Hepatocyte (in vitro differentiated cells): Measurements from ENCODE around the gene ADAMTS12.

Experiments used
- EZH2phosphoT487 ChIP-seq: fragments of 200-600 bp; sonication (generic); IDR thresholded peaks from one replicate; pipeline ENCODE4 v1.6.1; 2018; ENCODE audit warnings: antibody characterized with exemption, mild to moderate bottlenecking, low read depth, moderate library complexity; ENCODE audit not compliant: unreplicated experiment, severe bottlenecking
- TF ChIP-seq, protein P1 (sequence below): fragments of 200-600 bp; sonication (generic); IDR thresholded peaks from 2 replicates; pipeline ENCODE4 v1.5.1; 2016; ENCODE audit warnings: antibody characterized with exemption, mild to moderate bottlenecking; ENCODE audit not compliant: poor library complexity

DNA sequence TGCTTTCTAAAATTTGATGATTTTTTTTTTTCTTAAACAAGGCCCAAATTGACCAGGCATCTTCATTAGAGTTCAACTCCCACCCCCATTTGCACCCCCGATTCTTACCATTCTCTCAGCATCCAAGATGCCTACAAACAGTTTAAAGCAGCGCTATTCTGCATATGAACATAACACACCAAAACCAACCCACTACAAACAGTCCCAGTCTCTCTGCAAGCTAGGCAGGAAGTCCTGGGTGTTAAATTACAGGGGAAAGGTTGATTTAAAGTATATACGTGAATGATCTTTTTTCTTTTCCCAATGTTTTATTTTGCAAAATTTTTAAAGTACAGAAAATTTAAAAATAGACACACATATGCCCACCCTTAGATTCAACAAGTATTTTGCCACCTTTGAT is 127.0 kb downstream of the ADAMTS12 start:
- TF ChIP-seq, protein P1, sequence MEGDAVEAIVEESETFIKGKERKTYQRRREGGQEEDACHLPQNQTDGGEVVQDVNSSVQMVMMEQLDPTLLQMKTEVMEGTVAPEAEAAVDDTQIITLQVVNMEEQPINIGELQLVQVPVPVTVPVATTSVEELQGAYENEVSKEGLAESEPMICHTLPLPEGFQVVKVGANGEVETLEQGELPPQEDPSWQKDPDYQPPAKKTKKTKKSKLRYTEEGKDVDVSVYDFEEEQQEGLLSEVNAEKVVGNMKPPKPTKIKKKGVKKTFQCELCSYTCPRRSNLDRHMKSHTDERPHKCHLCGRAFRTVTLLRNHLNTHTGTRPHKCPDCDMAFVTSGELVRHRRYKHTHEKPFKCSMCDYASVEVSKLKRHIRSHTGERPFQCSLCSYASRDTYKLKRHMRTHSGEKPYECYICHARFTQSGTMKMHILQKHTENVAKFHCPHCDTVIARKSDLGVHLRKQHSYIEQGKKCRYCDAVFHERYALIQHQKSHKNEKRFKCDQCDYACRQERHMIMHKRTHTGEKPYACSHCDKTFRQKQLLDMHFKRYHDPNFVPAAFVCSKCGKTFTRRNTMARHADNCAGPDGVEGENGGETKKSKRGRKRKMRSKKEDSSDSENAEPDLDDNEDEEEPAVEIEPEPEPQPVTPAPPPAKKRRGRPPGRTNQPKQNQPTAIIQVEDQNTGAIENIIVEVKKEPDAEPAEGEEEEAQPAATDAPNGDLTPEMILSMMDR = no peak
- TF ChIP-seq EZH2phosphoT487 = no peak
